ENCODE results near the gene STRIP1.

DNA sequence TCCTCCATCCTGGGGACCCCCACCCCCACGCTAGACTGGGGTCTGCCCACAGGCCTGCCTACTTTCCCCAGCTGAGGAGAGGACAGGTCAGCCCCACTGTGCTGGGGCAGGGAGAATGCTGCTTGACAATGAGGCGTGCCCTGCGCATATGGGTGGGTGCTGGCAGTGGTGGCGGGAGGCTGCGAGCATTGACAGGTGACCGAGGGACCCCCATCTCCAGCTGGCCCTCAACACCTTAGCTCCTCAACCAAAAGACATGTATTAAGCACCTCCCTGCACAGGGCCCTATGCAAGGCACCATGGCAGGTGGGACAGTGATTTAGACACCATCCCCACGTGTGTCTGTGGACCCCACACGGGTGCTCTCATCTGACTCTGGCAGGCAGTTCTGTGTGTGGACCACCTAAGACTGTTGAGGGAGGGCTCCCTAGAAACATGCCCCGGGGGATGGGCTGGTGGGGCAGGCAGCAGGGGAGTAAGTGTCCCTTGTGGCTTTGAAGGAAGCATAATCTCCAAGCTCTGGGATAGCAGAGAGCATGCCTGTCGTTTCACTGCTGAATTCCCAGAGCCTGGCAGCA is 54.4 kb downstream of the STRIP1 start:
- TF ChIP-seq POLR2A (IDR thresholded peaks at IDR 0.05): no peak
- no peak for TF ChIP-seq CTCF (IDR thresholded peaks at IDR 0.05)

Data from uterus (tissue), 2 donors.